Subcutaneous abdominal adipose tissue (tissue), 5 donors: ENCODE measurements around the gene TOMM40L.
A peak's percentile ranks its signal among the peaks of the same experiment; 100 is the strongest.

Source experiments
- H3K27ac ChIP-seq: one replicate; pipeline ENCODE4 v1.7.0; 2013; ENCODE audit warnings: low read depth, mild to moderate bottlenecking, inconsistent platforms, low read length, moderate library complexity
- H3K27me3 ChIP-seq, 5 donors: one replicate each; pipeline ENCODE4 v1.7.0; 2013; ENCODE audit warnings: low read length in 5 of 5, inconsistent platforms in 1 of 5; ENCODE audit not compliant: control insufficient read depth in 5 of 5, insufficient read depth in 4 of 5
- H3K36me3 ChIP-seq, 5 donors: one replicate each; pipeline ENCODE4 v1.7.0; 2013; ENCODE audit warnings: low read length in 5 of 5; ENCODE audit not compliant: control insufficient read depth in 5 of 5, insufficient read depth in 5 of 5
- H3K4me1 ChIP-seq, 5 donors: one replicate each; pipeline ENCODE4 v1.7.0; 2013; ENCODE audit warnings: low read length in 5 of 5, mild to moderate bottlenecking in 3 of 5, moderate library complexity in 1 of 5; ENCODE audit not compliant: control insufficient read depth in 5 of 5, insufficient read depth in 5 of 5
- H3K4me3 ChIP-seq, 5 donors: one replicate each; pipeline ENCODE4 v1.7.0; 2013; ENCODE audit warnings: low read length in 5 of 5, low read depth in 1 of 5
- H3K9ac ChIP-seq, 5 donors: one replicate each; pipeline ENCODE4 v1.7.0; 2013; ENCODE audit warnings: low read length in 5 of 5, mild to moderate bottlenecking in 4 of 5, moderate library complexity in 3 of 5
- H3K9me3 ChIP-seq, 5 donors: one replicate each; pipeline ENCODE4 v1.7.0; 2013; ENCODE audit warnings: low read length in 5 of 5; ENCODE audit not compliant: control insufficient read depth in 5 of 5
- donor health status: healthy.
- donor health status: healthy.
- donor health status: healthy.
- donor health status: healthy.
- donor health status: healthy.

Gene TOMM40L

GRCh38 chr1:161225534-161226319 is at the start of gene TOMM40L:
TSS of gene TOMM40L (plus strand) at chr1:161226060. CDS start at chr1:161226490, 430 bp downstream.
- H3K27ac ChIP-seq = peak within 1 kb of the TSS; percentile 59
- H3K36me3 ChIP-seq = peaks cover 0 to 29% (median 25%) of the 10 kb centered on the region in 5 donors
- peak within 1 kb of the TSS; percentile 77 to 99 (median 91) for H3K4me3 ChIP-seq
- no peaks in the 10 kb centered on the region for H3K27me3 ChIP-seq
- peak within 1 kb of the TSS in 4 of 5 donors; percentile 66 to 81 (median 71) for H3K9ac ChIP-seq
- H3K9me3 ChIP-seq = no peaks in the 10 kb centered on the region
- peaks cover 5 to 31% (median 29%) of the 10 kb centered on the region in 5 donors for H3K4me1 ChIP-seq

GRCh38 chr1:161176468-161177111 is 49.3 kb upstream of the TOMM40L start:
- peaks cover 5 to 43% (median 36%) of the 10 kb centered on the region in 5 donors for H3K36me3 ChIP-seq
- no peaks in the 10 kb centered on the region for H3K9me3 ChIP-seq
- peak overlapping the region; percentile 90 for H3K27ac ChIP-seq
- H3K27me3 ChIP-seq = no peaks in the 10 kb centered on the region
- peaks cover 12 to 46% (median 42%) of the 10 kb centered on the region in 5 donors for H3K4me1 ChIP-seq
- H3K4me3 ChIP-seq = peak overlapping the region; percentile 94 to 98 (median 97)
- peak overlapping the region; percentile 81 to 91 (median 88) for H3K9ac ChIP-seq

GRCh38 chr1:161177112-161177935 is 48.5 kb upstream of the TOMM40L start, which contains the start of gene B4GALT3:
TSS of gene B4GALT3 (minus strand) at chr1:161177507. CDS start at chr1:161176060, 1,447 bp downstream.
- Histone ChIP-seq H3K36me3 (peaks cover 5 to 36% (median 29%) of the 10 kb centered on the region in 5 donors), H3K4me1 (peaks cover 12 to 40% (median 39%) of the 10 kb centered on the region in 5 donors), H3K9ac (peak within 1 kb of the TSS; percentile 81 to 91 (median 88)), H3K4me3 (peak within 1 kb of the TSS; percentile 94 to 98 (median 97)), H3K27me3 (no peaks in the 10 kb centered on the region), H3K27ac (peak within 1 kb of the TSS; percentile 90), H3K9me3 (no peaks in the 10 kb centered on the region)

GRCh38 chr1:161177936-161178244 is 48.0 kb upstream of the TOMM40L start:
- Histone ChIP-seq H3K9ac (peak overlapping the region in 4 of 5 donors; percentile 85 to 91 (median 89)), H3K4me1 (peaks cover 10 to 35% (median 34%) of the 10 kb centered on the region in 5 donors), H3K36me3 (peaks cover 5 to 30% (median 27%) of the 10 kb centered on the region in 5 donors), H3K9me3 (no peaks in the 10 kb centered on the region), H3K4me3 (peak overlapping the region; percentile 72 to 98 (median 97)), H3K27me3 (no peaks in the 10 kb centered on the region), H3K27ac (peak overlapping the region; percentile 90)

GRCh38 chr1:161179698-161180097 is 46.2 kb upstream of the TOMM40L start:
- Histone ChIP-seq H3K36me3 (peaks cover under 1 to 14% (median 12%) of the 10 kb centered on the region in 5 donors), H3K4me1 (peaks cover 5 to 37% (median 33%) of the 10 kb centered on the region in 5 donors)

GRCh38 chr1:161180639-161181038 is 45.2 kb upstream of the TOMM40L start:
- no peaks in the 10 kb centered on the region for H3K9me3 ChIP-seq
- peaks cover 0 to 5% (median 4%) of the 10 kb centered on the region in 5 donors for H3K36me3 ChIP-seq
- H3K27me3 ChIP-seq = no peaks in the 10 kb centered on the region
- H3K9ac ChIP-seq = no peak overlapping the region
- H3K4me3 ChIP-seq = no peak overlapping the region
- peaks cover 5 to 44% (median 36%) of the 10 kb centered on the region in 5 donors for H3K4me1 ChIP-seq
- no peak overlapping the region for H3K27ac ChIP-seq

More at GRCh38 chr1:161179698-161180097, 46.2 kb upstream of the TOMM40L start:
- Histone ChIP-seq H3K9ac (no peak overlapping the region), H3K4me3 (no peak overlapping the region), H3K27me3 (no peaks in the 10 kb centered on the region), H3K9me3 (no peaks in the 10 kb centered on the region), H3K27ac (no peak overlapping the region)

- no peaks in the 10 kb centered on the region for H3K9me3 ChIP-seq
Measured at GRCh38 chr1:161182214-161182613, 43.6 kb upstream of the TOMM40L start.

GRCh38 chr1:161185282-161185682 is 40.6 kb upstream of the TOMM40L start:
- Histone ChIP-seq H3K27me3 (no peaks in the 10 kb centered on the region), H3K4me3 (peak overlapping the region in 1 of 5 donors; percentile 6), H3K9ac (no peak overlapping the region), H3K36me3 (no peaks in the 10 kb centered on the region), H3K27ac (peak overlapping the region; percentile 78), H3K9me3 (no peaks in the 10 kb centered on the region), H3K4me1 (peaks cover 0 to 58% (median 42%) of the 10 kb centered on the region in 5 donors)

More at GRCh38 chr1:161182214-161182613, 43.6 kb upstream of the TOMM40L start:
- Histone ChIP-seq H3K4me3 (no peak overlapping the region), H3K27me3 (no peaks in the 10 kb centered on the region), H3K36me3 (no peaks in the 10 kb centered on the region), H3K4me1 (peaks cover 2 to 44% (median 35%) of the 10 kb centered on the region in 5 donors), H3K9ac (no peak overlapping the region), H3K27ac (no peak overlapping the region)

- Histone ChIP-seq H3K4me1 (peaks cover 0 to 58% (median 46%) of the 10 kb centered on the region in 5 donors), H3K9me3 (no peaks in the 10 kb centered on the region), H3K27me3 (no peaks in the 10 kb centered on the region), H3K4me3 (peak overlapping the region in 1 of 5 donors; percentile 6), H3K9ac (peak overlapping the region in 1 of 5 donors; percentile 13), H3K27ac (peak overlapping the region; percentile 78), H3K36me3 (peaks cover 0 to 4% (median 3%) of the 10 kb centered on the region in 5 donors)
Measured at GRCh38 chr1:161185732-161186311, 40.0 kb upstream of the TOMM40L start.
